ENCODE results near the gene GCLC. TPM values are rescaled to one million over a fixed set of nuclear protein-coding genes. Genes with fewer than 3 reads are reported as not detected.

GCLC gene
- 10 to 100 TPM; 11.4 to 26.1 (median 20.7) TPM for polyA plus RNA-seq

DNA sequence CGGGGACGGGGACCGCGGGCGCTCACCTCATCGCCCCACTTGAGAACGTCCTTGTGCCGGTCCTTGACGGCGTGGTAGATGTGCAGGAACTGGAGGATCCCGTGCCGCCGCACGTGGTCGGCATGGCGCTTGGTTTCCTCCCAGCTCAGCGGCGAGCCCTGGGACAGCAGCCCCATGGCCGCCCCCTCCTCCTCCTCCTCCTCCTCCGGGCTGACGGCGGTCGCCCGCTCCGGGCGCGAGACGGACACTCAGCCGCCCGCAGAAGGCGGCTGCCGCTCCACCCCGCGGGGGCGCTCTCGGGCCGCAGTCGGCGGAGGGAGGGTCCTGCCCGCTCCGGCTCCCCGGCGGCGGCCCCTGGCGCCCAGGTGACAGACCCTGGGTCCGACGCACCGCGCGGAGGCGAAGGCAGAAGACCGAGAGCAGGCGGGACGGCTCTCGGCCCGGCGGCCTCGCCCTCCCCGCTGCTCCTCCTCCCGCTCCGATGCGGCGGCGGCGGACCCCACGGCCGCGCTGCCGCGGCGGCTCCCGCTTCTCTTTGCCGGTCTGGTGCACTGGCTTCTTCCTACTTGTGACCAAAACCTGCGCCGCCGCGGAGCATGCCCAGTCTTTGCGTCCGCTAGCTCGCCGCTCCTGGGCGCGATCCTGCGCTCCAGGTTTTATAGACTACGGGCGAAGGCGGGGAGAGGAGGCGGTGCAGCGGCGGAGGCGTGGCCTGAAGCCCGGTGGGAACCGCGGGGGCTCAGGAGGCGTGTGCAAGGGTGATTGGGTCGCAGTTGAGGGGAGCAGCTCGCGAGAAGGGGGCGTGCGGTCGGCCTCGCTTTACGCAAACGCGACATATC, at the start of gene GCLC:
GCLC (minus strand) TSS at position 632 of the 839 bp plus-strand sequence; CDS start at position 176, 456 bp downstream.
- Mint-ChIP-seq H3K4me1 (peaks cover 74 to 84% of the 10 kb centered on the region in 2 donors), H3K27me3 (ENCODE audit: low read depth in 3 of 3) (peaks cover 4 to 23% (median 6%) of the 10 kb centered on the region in 3 donors), H3K36me3 (peaks cover 0 to 8% (median 0%) of the 10 kb centered on the region in 3 donors), H3K9me3 (no peaks in the 10 kb centered on the region), H3K27ac (peak within 1 kb of the TSS; percentile 89 to 97 (median 94)), H3K4me3 (peak within 1 kb of the TSS; percentile 94 to 98 (median 97))
- peak; percentile 92 for DNase-seq

DNA sequence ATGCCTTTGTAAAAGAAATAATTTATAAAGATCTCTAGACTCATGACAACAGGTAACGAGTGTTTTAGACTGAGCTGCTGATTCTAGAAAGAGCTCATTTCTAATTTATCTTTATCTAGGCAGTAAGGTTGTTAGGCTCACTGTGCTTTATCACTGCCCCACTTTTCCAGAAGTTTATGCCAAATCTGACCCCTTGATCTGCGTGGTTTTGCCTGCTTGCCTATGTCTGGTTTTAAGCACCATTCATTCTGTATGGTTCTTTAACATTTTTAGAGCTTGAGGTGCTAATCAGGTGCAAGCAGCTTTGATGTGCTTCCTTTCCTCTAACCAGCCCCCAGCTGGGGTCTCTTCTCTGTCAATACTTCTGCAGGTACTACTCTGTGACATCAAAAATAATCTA, 49.7 kb upstream of the GCLC start:
- no peak for DNase-seq
- no peaks in the 10 kb centered on the region for H3K9me3 Mint-ChIP-seq
- no peak overlapping the region for H3K4me3 Mint-ChIP-seq
- H3K36me3 Mint-ChIP-seq = peaks cover 0 to 10% (median 2%) of the 10 kb centered on the region in 3 donors
- H3K27me3 Mint-ChIP-seq (ENCODE audit: low read depth in 3 of 3) = peaks cover 0 to 5% (median 0%) of the 10 kb centered on the region in 3 donors
- no peaks in the 10 kb centered on the region for H3K4me1 Mint-ChIP-seq
- H3K27ac Mint-ChIP-seq = no peak overlapping the region

DNA sequence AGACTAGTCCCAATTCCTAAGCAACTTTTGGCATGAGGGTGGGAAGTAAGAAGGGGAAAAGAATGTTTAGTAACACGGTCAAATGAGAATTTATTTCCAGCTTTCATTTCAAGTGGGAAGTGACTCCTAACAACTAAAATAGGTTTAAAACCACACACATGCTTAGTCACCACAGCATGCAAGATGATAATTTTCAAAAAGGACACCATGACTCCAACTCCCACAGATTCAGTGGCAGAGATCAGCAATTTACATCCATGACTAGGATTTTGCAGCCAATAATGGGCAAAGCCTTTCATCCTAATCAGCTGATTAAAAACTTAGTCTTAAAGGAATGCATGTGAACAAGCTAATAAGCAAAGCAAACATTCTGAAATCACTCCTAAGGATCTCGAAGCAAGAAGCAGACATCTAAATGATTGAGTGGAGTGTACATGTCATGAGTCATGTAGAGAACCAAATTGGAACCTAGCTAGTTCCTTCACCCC, 48.1 kb upstream of the GCLC start:
- peaks cover 0 to 10% (median 2%) of the 10 kb centered on the region in 3 donors for H3K36me3 Mint-ChIP-seq
- DNase-seq = no peak
- H3K27me3 Mint-ChIP-seq (ENCODE audit: low read depth in 3 of 3) = peaks cover 0 to 6% (median 5%) of the 10 kb centered on the region in 3 donors
- H3K4me1 Mint-ChIP-seq = no peaks in the 10 kb centered on the region
- H3K9me3 Mint-ChIP-seq = no peaks in the 10 kb centered on the region
- no peak overlapping the region for H3K4me3 Mint-ChIP-seq
- no peak overlapping the region for H3K27ac Mint-ChIP-seq

DNA sequence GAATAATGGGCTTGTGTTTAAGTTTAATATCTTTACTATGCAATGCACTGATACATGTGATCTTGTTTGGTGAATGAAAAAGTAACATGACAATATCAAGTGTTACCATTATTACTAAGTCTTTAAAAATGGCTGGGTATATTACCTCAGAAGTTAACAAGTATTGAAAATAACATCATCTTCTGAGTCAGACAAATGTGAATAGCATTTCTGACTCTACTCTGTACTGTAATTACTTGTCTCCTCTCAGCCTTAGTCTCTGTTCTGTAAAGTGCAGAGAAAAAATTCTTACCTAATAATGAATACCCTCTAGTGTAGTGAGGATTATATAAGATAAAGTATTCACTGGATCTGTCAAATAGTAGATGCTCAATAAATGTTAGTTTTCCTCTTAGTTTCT, 47.0 kb upstream of the GCLC start:
- Mint-ChIP-seq H3K27ac (no peak overlapping the region), H3K27me3 (ENCODE audit: low read depth in 3 of 3) (peaks cover 0 to 6% (median 0%) of the 10 kb centered on the region in 3 donors), H3K36me3 (peaks cover 0 to 6% (median 0%) of the 10 kb centered on the region in 3 donors), H3K4me3 (no peak overlapping the region), H3K4me1 (no peaks in the 10 kb centered on the region), H3K9me3 (no peaks in the 10 kb centered on the region)
- DNase-seq = no peak

DNA sequence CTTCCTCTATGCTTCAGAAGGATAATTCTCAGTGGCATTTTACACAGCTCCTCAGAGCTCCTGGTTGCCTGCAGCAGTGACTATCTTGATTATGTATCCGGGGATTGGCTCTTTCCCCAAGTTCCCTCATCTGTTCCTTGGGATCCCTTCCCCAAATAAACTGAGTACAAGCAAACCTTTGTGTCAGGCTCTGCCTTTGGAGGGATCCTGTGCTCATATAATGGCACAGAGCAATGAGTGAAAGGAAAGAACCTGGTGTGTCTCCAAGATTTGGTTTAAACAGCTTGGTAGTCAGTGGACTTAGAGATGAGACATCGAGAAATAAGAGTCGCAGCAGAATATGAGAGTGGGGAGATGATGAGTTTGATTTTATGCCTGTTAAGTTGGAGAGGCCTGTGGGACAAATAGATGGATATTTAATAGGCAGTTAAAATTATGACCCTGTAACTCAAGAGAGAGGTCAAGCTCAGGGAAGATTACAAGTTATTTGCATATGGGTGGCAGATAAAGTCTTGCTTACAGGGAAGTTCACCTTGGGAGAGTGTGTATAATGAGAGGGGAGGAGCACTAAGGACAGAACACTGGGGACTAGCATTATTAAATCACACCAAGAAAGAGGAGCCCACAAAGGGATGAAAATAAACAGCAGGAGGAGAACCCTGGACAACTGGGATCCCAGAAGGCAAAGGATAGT, 44.1 kb upstream of the GCLC start:
- Mint-ChIP-seq H3K27me3 (ENCODE audit: low read depth in 3 of 3) (peaks cover 0 to 6% (median 2%) of the 10 kb centered on the region in 3 donors), H3K9me3 (no peaks in the 10 kb centered on the region), H3K27ac (no peak overlapping the region), H3K4me1 (no peaks in the 10 kb centered on the region), H3K4me3 (no peak overlapping the region), H3K36me3 (no peaks in the 10 kb centered on the region)
- no peak for DNase-seq

DNA sequence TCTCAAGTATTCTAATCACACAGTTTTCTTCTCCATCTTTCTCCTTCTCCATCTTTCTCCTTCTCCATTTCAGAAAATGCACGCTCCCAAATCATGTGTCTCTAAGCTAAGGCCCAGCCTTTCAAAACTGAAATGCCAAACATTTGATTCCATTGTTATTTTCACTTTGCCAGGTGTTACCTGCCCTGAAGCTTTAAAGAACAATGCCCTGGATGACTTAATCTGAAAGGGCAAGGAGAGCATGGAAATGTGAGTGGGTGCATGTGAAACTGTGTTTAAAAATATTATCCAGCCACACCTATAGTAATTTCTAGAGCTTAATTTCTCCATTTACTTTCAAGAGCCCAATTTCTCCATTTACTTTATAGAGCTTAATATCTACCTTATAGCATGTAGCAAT, 42.4 kb upstream of the GCLC start:
- DNase-seq = no peak
- Mint-ChIP-seq H3K27me3 (ENCODE audit: low read depth in 3 of 3) (peaks cover 0 to 6% (median 2%) of the 10 kb centered on the region in 3 donors), H3K4me3 (no peak overlapping the region), H3K9me3 (no peaks in the 10 kb centered on the region), H3K36me3 (no peaks in the 10 kb centered on the region), H3K27ac (peak overlapping the region in 1 of 6 donors; percentile 5), H3K4me1 (peaks cover 0 to 3% of the 10 kb centered on the region in 2 donors)

DNA sequence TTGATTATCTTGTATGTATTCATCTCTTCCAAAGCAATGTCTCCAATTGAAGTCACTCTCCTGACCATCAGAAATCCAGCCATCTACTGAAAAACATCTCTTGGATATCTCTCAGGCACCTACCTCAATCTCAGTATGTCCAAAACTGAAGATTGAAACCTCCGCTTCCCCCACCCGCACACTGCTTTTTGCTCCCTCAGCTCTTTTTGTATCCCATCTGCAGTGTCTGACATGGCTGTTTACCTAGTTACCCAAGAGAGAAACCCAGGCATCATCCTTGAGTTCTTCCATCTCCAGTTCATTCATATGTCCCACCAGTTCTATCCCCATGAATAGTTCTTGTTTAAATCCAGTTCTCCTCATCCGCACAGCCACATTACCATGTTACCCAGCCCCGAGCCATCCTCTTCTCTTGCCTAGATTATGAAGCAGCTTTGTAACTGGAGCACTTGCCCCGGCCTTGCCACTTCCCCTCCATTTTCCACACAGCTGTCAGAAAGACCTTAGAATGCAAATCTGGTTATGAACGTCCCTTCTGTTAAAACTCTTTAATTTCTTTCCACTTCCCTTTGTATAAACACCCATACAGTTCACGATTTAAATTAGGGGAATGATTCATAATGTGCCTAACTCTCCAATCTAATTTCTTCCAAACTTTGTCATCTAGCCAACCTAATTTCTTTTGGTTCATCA, 40.5 kb upstream of the GCLC start:
- DNase-seq = no peak
- no peak overlapping the region for H3K27ac Mint-ChIP-seq

DNA sequence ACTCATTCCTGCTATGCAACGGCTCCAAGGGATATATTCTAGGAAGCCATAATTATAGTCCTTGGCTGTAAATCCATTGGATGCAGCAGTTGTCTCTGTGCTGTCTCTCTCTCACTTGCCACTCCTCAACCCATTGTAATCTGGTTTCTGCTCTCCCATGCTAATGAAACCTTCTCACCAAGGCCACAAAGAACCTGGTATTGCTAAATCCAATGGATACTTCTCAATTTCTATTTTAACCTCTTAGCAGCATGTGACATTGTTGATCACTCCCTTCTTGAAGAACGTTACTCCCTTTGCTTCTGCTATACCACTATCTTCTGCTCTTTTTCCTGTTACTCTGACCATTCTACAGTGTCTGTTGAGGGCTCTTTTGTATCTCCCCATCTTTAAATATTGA, 39.8 kb upstream of the GCLC start:
- Mint-ChIP-seq H3K36me3 (no peaks in the 10 kb centered on the region), H3K4me1 (peaks cover 0 to 3% of the 10 kb centered on the region in 2 donors), H3K27ac (no peak overlapping the region), H3K9me3 (no peaks in the 10 kb centered on the region), H3K4me3 (no peak overlapping the region), H3K27me3 (ENCODE audit: low read depth in 3 of 3) (peaks cover 0 to 6% (median 2%) of the 10 kb centered on the region in 3 donors)
- DNase-seq = no peak

More for the DNA sequence above, 40.5 kb upstream of the GCLC start:
- Mint-ChIP-seq H3K9me3 (no peaks in the 10 kb centered on the region), H3K4me1 (peaks cover 0 to 3% of the 10 kb centered on the region in 2 donors), H3K27me3 (ENCODE audit: low read depth in 3 of 3) (peaks cover 0 to 6% (median 2%) of the 10 kb centered on the region in 3 donors), H3K4me3 (no peak overlapping the region), H3K36me3 (no peaks in the 10 kb centered on the region)

DNA sequence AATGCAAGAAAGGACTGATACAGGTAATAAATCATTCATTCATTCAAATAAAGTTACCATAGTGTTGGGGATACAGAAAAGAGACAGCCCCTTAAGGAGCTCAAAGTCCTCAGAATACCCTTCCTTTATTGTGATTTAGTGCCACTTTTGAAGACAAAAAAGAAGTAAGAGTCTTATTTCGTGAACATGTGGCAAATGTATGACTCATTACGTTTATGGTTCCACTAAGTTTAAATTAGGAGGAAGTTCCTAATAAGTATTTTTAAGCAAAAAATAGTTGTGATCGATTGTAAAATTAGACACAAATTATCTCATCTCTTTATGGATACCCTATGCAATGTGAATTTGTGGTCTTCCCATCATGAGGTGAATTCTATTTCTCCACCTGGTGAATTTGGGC, 38.5 kb upstream of the GCLC start:
- H3K9me3 Mint-ChIP-seq = no peaks in the 10 kb centered on the region
- H3K27me3 Mint-ChIP-seq (ENCODE audit: low read depth in 3 of 3) = peaks cover 0 to 2% (median 2%) of the 10 kb centered on the region in 3 donors
- H3K36me3 Mint-ChIP-seq = no peaks in the 10 kb centered on the region
- peaks cover 0 to 3% of the 10 kb centered on the region in 2 donors for H3K4me1 Mint-ChIP-seq
- no peak overlapping the region for H3K4me3 Mint-ChIP-seq
- H3K27ac Mint-ChIP-seq = no peak overlapping the region
- no peak for DNase-seq

DNA sequence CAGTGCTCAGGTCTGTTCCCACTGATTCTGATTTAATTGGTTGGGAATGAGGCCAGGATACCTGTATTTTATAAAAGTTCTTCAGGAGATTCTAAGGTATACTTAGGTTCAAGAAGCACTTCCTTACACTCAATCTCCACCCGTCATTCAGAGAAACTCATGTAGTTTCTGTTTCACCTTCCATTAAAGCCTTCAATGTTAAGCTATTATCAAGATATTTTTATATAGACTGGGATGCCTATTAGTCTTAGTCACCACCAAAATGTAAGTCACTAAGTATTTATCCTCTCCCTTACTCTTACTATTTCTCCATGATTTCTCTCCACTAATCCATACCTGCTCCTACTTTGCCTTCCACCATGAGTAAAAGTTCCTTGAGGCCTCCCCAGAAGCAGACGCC, 38.1 kb upstream of the GCLC start:
- Mint-ChIP-seq H3K27me3 (ENCODE audit: low read depth in 3 of 3) (peaks cover 0 to 2% (median under 1%) of the 10 kb centered on the region in 3 donors), H3K27ac (no peak overlapping the region), H3K9me3 (no peaks in the 10 kb centered on the region), H3K36me3 (no peaks in the 10 kb centered on the region), H3K4me1 (peaks cover 0 to 3% of the 10 kb centered on the region in 2 donors), H3K4me3 (no peak overlapping the region)
- DNase-seq = no peak

DNA sequence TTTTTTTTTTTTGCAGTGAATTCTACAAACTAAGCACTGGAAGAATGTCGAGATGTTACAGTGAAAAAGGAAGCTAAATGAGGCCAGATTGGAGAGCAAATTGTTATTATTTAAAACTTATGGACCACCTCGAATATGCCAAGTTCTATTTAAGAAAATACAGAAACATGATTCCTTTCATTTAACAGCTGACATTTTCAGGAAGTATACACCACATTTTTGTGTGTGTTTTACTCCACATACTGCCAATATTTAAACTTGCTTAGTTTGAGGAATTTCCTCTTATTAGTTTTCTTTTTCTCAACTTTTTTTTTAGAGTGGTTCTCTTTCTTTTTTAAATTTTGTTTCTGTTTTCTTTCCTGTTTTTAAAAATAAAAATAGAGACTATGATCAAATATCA, 37.0 kb upstream of the GCLC start:
- peaks cover 0 to 3% of the 10 kb centered on the region in 2 donors for H3K4me1 Mint-ChIP-seq
- H3K4me3 Mint-ChIP-seq = no peak overlapping the region
- no peaks in the 10 kb centered on the region for H3K36me3 Mint-ChIP-seq
- no peak for DNase-seq
- H3K27me3 Mint-ChIP-seq (ENCODE audit: low read depth in 3 of 3) = peaks cover 0 to 2% (median 2%) of the 10 kb centered on the region in 3 donors
- no peak overlapping the region for H3K27ac Mint-ChIP-seq
- no peaks in the 10 kb centered on the region for H3K9me3 Mint-ChIP-seq

DNA sequence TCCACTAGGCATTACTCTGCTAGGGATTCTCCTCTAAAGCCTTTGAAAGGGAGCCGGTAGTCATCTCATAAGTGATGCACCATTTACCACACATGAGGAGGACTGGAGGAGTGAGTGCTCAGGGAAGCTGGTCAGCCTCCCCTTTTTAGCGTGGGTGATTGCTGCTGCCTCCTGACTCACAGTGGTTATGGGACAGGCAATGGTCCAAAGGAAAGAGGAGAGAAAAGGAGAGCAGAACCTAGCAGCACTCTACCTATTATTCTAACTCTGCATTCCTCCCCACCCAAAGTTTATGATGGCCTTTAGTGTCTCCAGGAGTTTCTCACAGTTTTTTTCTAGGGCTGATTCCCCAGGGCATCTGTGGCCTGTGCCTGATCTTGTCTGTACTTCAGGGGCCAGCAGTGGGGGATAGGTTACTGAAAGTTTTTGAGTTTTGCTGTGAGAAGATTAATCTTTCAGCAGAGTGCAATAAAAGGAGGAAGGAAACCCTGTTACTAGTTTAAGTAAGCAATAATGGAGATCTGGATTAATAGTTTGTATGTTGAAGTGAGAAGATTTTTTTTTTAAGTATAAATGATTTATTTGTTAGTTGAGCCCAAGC, 36.4 kb upstream of the GCLC start:
- H3K4me1 Mint-ChIP-seq = peaks cover 0 to 3% of the 10 kb centered on the region in 2 donors
- H3K4me3 Mint-ChIP-seq = no peak overlapping the region
- H3K27me3 Mint-ChIP-seq (ENCODE audit: low read depth in 3 of 3) = peaks cover 0 to 2% (median 2%) of the 10 kb centered on the region in 3 donors
- H3K27ac Mint-ChIP-seq = no peak overlapping the region
- no peaks in the 10 kb centered on the region for H3K9me3 Mint-ChIP-seq
- no peaks in the 10 kb centered on the region for H3K36me3 Mint-ChIP-seq
- no peak for DNase-seq

DNA sequence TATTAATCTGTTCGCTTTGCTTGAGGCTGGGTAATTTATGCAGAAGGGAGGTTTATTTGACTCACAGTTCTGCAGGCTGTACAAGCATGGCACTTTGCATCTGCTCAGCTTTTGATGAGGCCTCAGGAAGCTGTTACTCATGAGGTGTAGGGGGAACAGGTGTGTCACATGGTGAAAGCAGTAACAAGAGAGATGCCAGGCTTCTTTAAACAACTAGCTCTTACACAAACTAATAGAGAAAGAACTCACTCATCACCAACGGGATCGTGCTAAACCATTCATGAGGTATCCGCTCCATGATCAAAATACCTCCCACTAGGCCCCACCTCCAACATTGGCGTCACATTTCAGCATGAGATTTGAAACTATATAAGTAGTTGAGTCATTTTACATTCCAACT, 34.4 kb upstream of the GCLC start:
- DNase-seq = no peak
- Mint-ChIP-seq H3K27me3 (ENCODE audit: low read depth in 3 of 3) (peaks cover 0 to 2% (median 0%) of the 10 kb centered on the region in 3 donors), H3K9me3 (no peaks in the 10 kb centered on the region), H3K27ac (no peak overlapping the region), H3K4me1 (peaks cover 0 to 3% of the 10 kb centered on the region in 2 donors), H3K36me3 (no peaks in the 10 kb centered on the region), H3K4me3 (no peak overlapping the region)
